Vagina (tissue), 2 donors: ENCODE results near the gene LRMDA.

Source experiments
- CTCF ChIP-seq, 3 experiments: fragments of 450-650 bp in 2 of 3; fragments of 200-600 bp in 1 of 3; sonication (generic) in 1 of 3; IDR thresholded peaks; one replicate each; pipeline ENCODE4 v1.5.1; 2017 to 2019; ENCODE audit warnings: antibody characterized with exemption in 3 of 3, mild to moderate bottlenecking in 2 of 3, moderate library complexity in 2 of 3
- POLR2A ChIP-seq, 2 donors: fragments of 450-650 bp; IDR thresholded peaks; one replicate each; pipeline ENCODE4 v1.6.1; 2017; ENCODE audit warnings: antibody characterized with exemption in 2 of 2, mild to moderate bottlenecking in 2 of 2, moderate library complexity in 2 of 2
- POLR2AphosphoS5 ChIP-seq, 2 donors: sonication (generic); formaldehyde crosslinking; IDR thresholded peaks; one replicate each; pipeline ENCODE4 v1.9.0; 2017; ENCODE audit warnings: antibody characterized with exemption in 2 of 2, mild to moderate bottlenecking in 2 of 2, low read depth in 1 of 2; ENCODE audit not compliant: insufficient read depth in 1 of 2

- no peak for TF ChIP-seq POLR2A (IDR thresholded peaks at IDR 0.05)
- no peak for TF ChIP-seq CTCF (IDR thresholded peaks at IDR 0.05)
- TF ChIP-seq POLR2AphosphoS5 (IDR thresholded peaks at IDR 0.05; ENCODE audit: insufficient read depth in 1 of 2, low read depth in 1 of 2): no peak
These were observed 448.8 kb downstream of the LRMDA start for GRCh38 chr10:75880031-75880775.
